IMR-90 (cell line): Measurements from ENCODE around the gene AXDND1. TPM values are rescaled to one million over a fixed set of nuclear protein-coding genes. Genes with fewer than 3 reads are reported as not detected.

ENCODE experiments used
- ATAC-seq: fragments of 200-7000 bp; cut with Tn5 transposase; 2 replicates; pipeline ENCODE4 v1.9.1; 2020; ENCODE audit warnings: low read depth, mild to moderate bottlenecking, moderate library complexity
- BruUV-seq: library from RNA; stranded (reverse); fragments of 400-500 nt; replicated peaks from 2 replicates; lab custom pipeline; 2021; lab: Mats Ljungman, UMichigan
- CTCF ChIA-PET: fragments of 300-600 bp; formaldehyde crosslinking; extraction: SDS; loops from one replicate; lab custom pipeline; 2021; ENCODE audit warnings: antibody characterized with exemption; lab: Yijun Ruan, JAX
- POLR2A ChIA-PET: fragments of 300-600 bp; sonication (Branson Sonifier 250); formaldehyde crosslinking; loops from one replicate; lab custom pipeline; 2022; ENCODE audit warnings: antibody characterized with exemption; ENCODE audit not compliant: unreplicated experiment; lab: Charles Lee
- DNase-seq: peaks from one replicate; pipeline ENCODE4 v3.0.0; 2013
- H2AFZ ChIP-seq: replicated peaks from 2 replicates; pipeline ENCODE3; 2013; ENCODE audit warnings: low read length, mild to moderate bottlenecking; ENCODE audit not compliant: poor library complexity
- H2AK5ac ChIP-seq: 2 replicates; pipeline ENCODE4 v1.6.1; 2013; ENCODE audit warnings: low read depth, low read length, inconsistent platforms
- H2AK9ac ChIP-seq: replicated peaks from 2 replicates; pipeline ENCODE3; 2013; ENCODE audit warnings: mild to moderate bottlenecking, low read depth, low read length, moderate library complexity; ENCODE audit not compliant: poor library complexity
- H2BK120ac ChIP-seq: 2 replicates; pipeline ENCODE4 v1.6.1; 2013; ENCODE audit warnings: low read depth, low read length, inconsistent platforms
- H2BK15ac ChIP-seq: 3 replicates; pipeline ENCODE4 v1.6.1; 2013; ENCODE audit warnings: low read depth, low read length, inconsistent platforms
- H2BK20ac ChIP-seq: 2 replicates; pipeline ENCODE4 v1.6.1; 2013; ENCODE audit warnings: low read depth, mild to moderate bottlenecking, inconsistent platforms, low read length, moderate library complexity
- H2BK5ac ChIP-seq: 2 replicates; pipeline ENCODE4 v1.6.1; 2013; ENCODE audit warnings: mild to moderate bottlenecking, low read depth, low read length, inconsistent platforms; ENCODE audit not compliant: poor library complexity, severe bottlenecking
- H3K14ac ChIP-seq: replicated peaks from 2 replicates; pipeline ENCODE4 v1.6.1; 2013; ENCODE audit warnings: low read depth, low read length, inconsistent platforms
- H3K18ac ChIP-seq: 2 replicates; pipeline ENCODE4 v1.6.1; 2013; ENCODE audit warnings: low read depth, low read length, control low read depth
- H3K23ac ChIP-seq: 2 replicates; pipeline ENCODE4 v1.6.1; 2013; ENCODE audit warnings: low read depth, low read length, inconsistent platforms
- H3K27ac ChIP-seq: 2 replicates; pipeline ENCODE4 v1.5.1; 2013; ENCODE audit warnings: mild to moderate bottlenecking, control low read depth, low read length; ENCODE audit not compliant: insufficient read depth
- H3K27me3 ChIP-seq: 2 replicates; pipeline ENCODE4 v1.6.1; 2013; ENCODE audit warnings: low read length; ENCODE audit not compliant: control insufficient read depth, insufficient read depth
- H3K36me3 ChIP-seq: 2 replicates; pipeline ENCODE4 v1.6.1; 2013; ENCODE audit warnings: low read length, mixed read lengths; ENCODE audit not compliant: control insufficient read depth, insufficient read depth
- H3K4ac ChIP-seq: 2 replicates; pipeline ENCODE4 v1.6.1; 2013; ENCODE audit warnings: low read depth, low read length, inconsistent platforms
- H3K4me1 ChIP-seq: 2 replicates; pipeline ENCODE4 v1.6.1; 2013; ENCODE audit warnings: low read length, mixed read lengths; ENCODE audit not compliant: control insufficient read depth, insufficient read depth
- H3K4me2 ChIP-seq: 2 replicates; pipeline ENCODE4 v1.6.1; 2013; ENCODE audit warnings: low read depth, mild to moderate bottlenecking, control low read depth, low read length, moderate library complexity
- H3K4me3 ChIP-seq: 2 replicates; pipeline ENCODE4 v1.5.1; 2013; ENCODE audit warnings: low read depth, mild to moderate bottlenecking, control low read depth, low read length, moderate library complexity; ENCODE audit not compliant: insufficient read depth
- H3K56ac ChIP-seq: 2 replicates; pipeline ENCODE4 v1.6.1; 2013; ENCODE audit warnings: low read length, inconsistent platforms; ENCODE audit not compliant: insufficient read depth; ENCODE audit errors: extremely low read depth
- H3K79me1 ChIP-seq, 2 experiments: 2 replicates each; pipeline ENCODE4 v1.6.1; 2013; ENCODE audit warnings: low read length in 2 of 2, inconsistent platforms in 1 of 2, low read depth in 1 of 2
- H3K9ac ChIP-seq: 2 replicates; pipeline ENCODE4 v1.6.1; 2013; ENCODE audit warnings: low read depth, low read length, control low read depth
- H3K9me1 ChIP-seq: 2 replicates; pipeline ENCODE4 v1.6.1; 2013; ENCODE audit warnings: low read length, inconsistent platforms; ENCODE audit not compliant: insufficient read depth
- H3K9me3 ChIP-seq: 2 replicates; pipeline ENCODE4 v1.6.1; 2013; ENCODE audit warnings: low read length; ENCODE audit not compliant: control insufficient read depth, insufficient read depth
- H4K20me1 ChIP-seq: 2 replicates; pipeline ENCODE4 v1.6.1; 2013; ENCODE audit warnings: low read length, inconsistent platforms; ENCODE audit not compliant: insufficient read depth
- H4K5ac ChIP-seq: 2 replicates; pipeline ENCODE4 v1.6.1; 2013; ENCODE audit warnings: mild to moderate bottlenecking, low read depth, low read length, control low read depth
- H4K8ac ChIP-seq, 2 experiments: 2 replicates each; pipeline ENCODE4 v1.6.1; 2013; ENCODE audit warnings: low read depth in 2 of 2, low read length in 2 of 2, control low read depth in 1 of 2, inconsistent platforms in 1 of 2
- H4K91ac ChIP-seq: 2 replicates; pipeline ENCODE4 v1.6.1; 2013; ENCODE audit warnings: low read depth, low read length, inconsistent platforms; ENCODE audit not compliant: insufficient read depth
- CEBPB ChIP-seq: IDR thresholded peaks from 2 replicates; pipeline ENCODE4 v1.6.1; 2012; ENCODE audit warnings: low read depth, low read length, improper control_type of control experiment
- ELK1 ChIP-seq: fragments of 150-350 bp; IDR thresholded peaks from 2 replicates; pipeline ENCODE4 v1.6.1; 2016; ENCODE audit warnings: low read depth, mild to moderate bottlenecking, low read length, moderate library complexity, borderline replicate concordance
- MAFK ChIP-seq: IDR thresholded peaks from 2 replicates; pipeline ENCODE4 v1.6.1; 2012; ENCODE audit warnings: low read depth, low read length, improper control_type of control experiment
- MAZ ChIP-seq: IDR thresholded peaks from 2 replicates; pipeline ENCODE4 v1.6.1; 2012; ENCODE audit warnings: low read depth, mild to moderate bottlenecking, low read length, improper control_type of control experiment, moderate library complexity, borderline replicate concordance
- POLR2A ChIP-seq: IDR thresholded peaks from 2 replicates; pipeline ENCODE4 v1.6.1; 2012; ENCODE audit warnings: mild to moderate bottlenecking, low read depth, low read length
- RFX5 ChIP-seq: IDR thresholded peaks from 2 replicates; pipeline ENCODE4 v1.8.0; 2012; ENCODE audit warnings: low read depth, mild to moderate bottlenecking, low read length, moderate library complexity
- USF2 ChIP-seq: fragments of 150-350 bp; IDR thresholded peaks from 2 replicates; pipeline ENCODE4 v1.6.1; 2017; ENCODE audit warnings: mild to moderate bottlenecking, antibody characterized with exemption, low read length, low read depth
- WGBS, 2 experiments: methylation state at CpG; one replicate each; pipeline versions ENCODE4 v1.1.5 to v1.1.7; 2013; ENCODE audit warnings: missing lambda C conversion rate in 2 of 2; ENCODE audit not compliant: insufficient read length in 1 of 2; ENCODE audit errors: extremely low coverage in 2 of 2; 5-methylcytosine and 5-hydroxymethylcytosine counted together
- dilution Hi-C: fragments of 300-500 bp; cut with HindIII; formaldehyde crosslinking; loops from one replicate; pipeline ENCODE4 v1.14.3; 2018; ENCODE audit warnings: low sequenced_read_pairs; ENCODE audit not compliant: unreplicated experiment
- in situ Hi-C: fragments of 300-500 bp; cut with MboI; formaldehyde crosslinking; loops from 3 replicates; pipeline ENCODE4 v1.14.3; 2019; ENCODE audit warnings: low sequenced_read_pairs, inconsistent platforms, mixed read lengths
- intact Hi-C: fragments of 100-400 bp; cut with micrococcal nuclease; formaldehyde crosslinking; loops from 2 replicates; pipeline ENCODE4 v1.10.0; 2022
- polyA plus RNA-seq, 3 experiments: library from polyadenylated mRNA; depleted of rRNA; stranded (reverse); fragments of >200 nt; gene quantifications; 2 replicates each; pipeline ENCODE4 v1.2.3, GENCODE V29; 2012; ENCODE audit warnings: low replicate concordance in 1 of 3
- total RNA-seq: library from RNA; depleted of rRNA; stranded (reverse); fragments of >200 nt; gene quantifications from 2 replicates; pipeline ENCODE4 v1.2.3, GENCODE V29; 2012

The AXDND1 gene
- total and polyA plus RNA-seq, 2 of the 4 experiments (the other 2 are of a cell fraction) = not detected

DNA sequence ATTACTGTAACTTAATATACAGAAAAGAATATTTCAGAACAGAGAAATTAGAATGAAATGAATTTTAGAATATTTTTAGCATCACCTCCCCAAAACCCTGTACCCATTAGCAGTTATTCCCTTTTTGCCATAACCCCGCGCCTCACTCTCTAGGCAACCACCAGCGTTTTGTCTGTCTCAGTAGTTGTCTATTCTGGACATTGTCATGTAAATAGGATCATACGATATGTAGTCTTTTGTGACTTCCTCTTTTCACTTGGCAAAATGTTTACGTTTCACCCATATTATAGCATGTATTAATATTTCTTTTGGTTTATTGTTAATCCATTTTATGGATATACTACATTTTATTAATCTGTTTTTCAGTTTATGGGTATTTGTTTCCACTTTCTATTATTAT lies 47.3 kb upstream of the AXDND1 start:
- Histone ChIP-seq H3K4me3 (no peak overlapping the region), H3K27me3 (no peaks in the 10 kb centered on the region), H3K56ac (no peak overlapping the region), H3K18ac (no peak overlapping the region), H3K36me3 (peaks cover 9% of the 10 kb centered on the region; the same call in 1 of the 2 replicates), H2BK15ac (no peak overlapping the region), H4K20me1 (no peaks in the 10 kb centered on the region; the same call in 1 of the 2 replicates), H3K9ac (no peak overlapping the region), H3K9me3 (peaks cover 5% of the 10 kb centered on the region; the same call in 1 of the 2 replicates), H3K14ac (no peak overlapping the region), H4K91ac (no peak overlapping the region), H2BK5ac (no peak overlapping the region), H2AK5ac (no peak overlapping the region), H2AFZ (no peak overlapping the region), H2BK20ac (no peak overlapping the region), H4K8ac (no peak overlapping the region), H3K4ac (no peak overlapping the region), H2BK120ac (no peak overlapping the region), H3K23ac (no peak overlapping the region), H4K5ac (no peak overlapping the region), H3K9me1 (no peaks in the 10 kb centered on the region), H3K27ac (no peak overlapping the region), H3K79me1 (peaks cover 33 to 51% of the 10 kb centered on the region in 2 experiments), H3K4me2 (no peak overlapping the region), H2AK9ac (no peak overlapping the region), H3K4me1 (0 out of 2 replicates have a peak, but pooled peaks cover 2% of the 10 kb centered on the region)
- TF ChIP-seq USF2 (no peak), MAFK (no peak), POLR2A (no peak), CEBPB (no peak), MAZ (no peak), RFX5 (no peak), ELK1 (no peak)
- dilution Hi-C loops (no loop called here), in situ Hi-C loops (no loop called here), intact Hi-C loops (no loop called here)
- CTCF ChIA-PET = no interaction called here
- no CpG with 5 or more reads among the region's 5 CpGs for WGBS, 2 experiments
- BruUV-seq = no TSS peak
- no peak for DNase-seq
- no peak for ATAC-seq
- POLR2A ChIA-PET = no interaction called here
